Mesenchymal stem cell (in vitro differentiated cells and primary cell): ENCODE data around the gene DNAH2.

Experiments
- DNase-seq: peaks from one replicate; pipeline ENCODE4 v3.0.0-alpha.2; 2013
- H2AFZ ChIP-seq: one replicate; pipeline ENCODE4 v1.6.1; 2013; ENCODE audit warnings: low read depth, mild to moderate bottlenecking, control low read depth, inconsistent platforms, low read length, moderate library complexity
- H2AK5ac ChIP-seq: 2 replicates; pipeline ENCODE4 v1.6.1; 2013; ENCODE audit warnings: low read length, moderate library complexity, mild to moderate bottlenecking, inconsistent platforms; ENCODE audit not compliant: severe bottlenecking
- H2BK120ac ChIP-seq: one replicate; pipeline ENCODE4 v1.6.1; 2013; ENCODE audit warnings: low read depth, mild to moderate bottlenecking, inconsistent platforms, low read length, moderate library complexity
- H2BK12ac ChIP-seq, 2 experiments: one replicate each; pipeline ENCODE4 v1.6.1; 2013; ENCODE audit warnings: inconsistent platforms in 2 of 2, low read length in 2 of 2, mild to moderate bottlenecking in 2 of 2, moderate library complexity in 2 of 2, control low read depth in 1 of 2
- H2BK15ac ChIP-seq: one replicate; pipeline ENCODE4 v1.6.1; 2013; ENCODE audit warnings: mild to moderate bottlenecking, low read depth, inconsistent platforms; ENCODE audit not compliant: poor library complexity, severe bottlenecking
- H2BK5ac ChIP-seq: 2 replicates; pipeline ENCODE4 v1.6.1; 2013; ENCODE audit warnings: low read depth, mild to moderate bottlenecking, low read length, control low read depth, inconsistent platforms; ENCODE audit not compliant: poor library complexity, severe bottlenecking
- H3K14ac ChIP-seq, 2 experiments: one replicate each; pipeline ENCODE4 v1.6.1; 2013; ENCODE audit warnings: inconsistent platforms in 2 of 2, low read length in 2 of 2, control low read depth in 1 of 2, mild to moderate bottlenecking in 1 of 2, moderate library complexity in 1 of 2
- H3K18ac ChIP-seq, 2 experiments: one replicate each; pipeline ENCODE4 v1.6.1; 2013; ENCODE audit warnings: inconsistent platforms in 2 of 2, low read length in 2 of 2, control low read depth in 1 of 2, low read depth in 1 of 2, mild to moderate bottlenecking in 1 of 2
- H3K23ac ChIP-seq, 2 experiments: one replicate each; pipeline ENCODE4 v1.6.1; 2013; ENCODE audit warnings: inconsistent platforms in 2 of 2, low read length in 2 of 2, mild to moderate bottlenecking in 2 of 2, moderate library complexity in 2 of 2, control low read depth in 1 of 2
- H3K27ac ChIP-seq: 2 replicates; pipeline ENCODE4 v1.5.1; 2013; ENCODE audit warnings: mild to moderate bottlenecking, moderate library complexity, low read length, control low read depth, inconsistent platforms; ENCODE audit not compliant: poor library complexity, severe bottlenecking
- H3K27me3 ChIP-seq, 2 experiments: 2 replicates each; pipeline versions ENCODE4 v1.6.1 to v1.7.0; 2013; ENCODE audit warnings: low read length in 2 of 2, mild to moderate bottlenecking in 2 of 2, moderate library complexity in 2 of 2, control low read depth in 1 of 2, inconsistent platforms in 1 of 2; ENCODE audit not compliant: control insufficient read depth in 1 of 2, insufficient read depth in 1 of 2
- H3K36me3 ChIP-seq, 2 experiments: 2 replicates each; pipeline versions ENCODE4 v1.6.1 to v1.7.0; 2013; ENCODE audit warnings: low read length in 2 of 2, control low read depth in 1 of 2, inconsistent platforms in 1 of 2, low read depth in 1 of 2, mild to moderate bottlenecking in 1 of 2; ENCODE audit not compliant: insufficient read depth in 2 of 2, control insufficient read depth in 1 of 2
- H3K4ac ChIP-seq, 2 experiments: one replicate each; pipeline ENCODE4 v1.6.1; 2013; ENCODE audit warnings: inconsistent platforms in 2 of 2, low read length in 2 of 2, mild to moderate bottlenecking in 2 of 2, moderate library complexity in 2 of 2, control low read depth in 1 of 2, low read depth in 1 of 2
- H3K4me1 ChIP-seq: 2 replicates; pipeline ENCODE4 v1.6.1; 2013; ENCODE audit warnings: low read depth, low read length, control low read depth; ENCODE audit not compliant: control insufficient read depth, insufficient read depth
- H3K4me2 ChIP-seq: 2 replicates; pipeline ENCODE4 v1.6.1; 2013; ENCODE audit warnings: low read length, mild to moderate bottlenecking, inconsistent platforms; ENCODE audit not compliant: poor library complexity, severe bottlenecking
- H3K4me3 ChIP-seq, 2 experiments: 2 replicates each; pipeline versions ENCODE4 v1.5.1 to v1.7.0; 2013; ENCODE audit warnings: low read length in 2 of 2, mild to moderate bottlenecking in 2 of 2, control low read depth in 1 of 2, low read depth in 1 of 2; ENCODE audit not compliant: insufficient read depth in 1 of 2
- H3K79me1 ChIP-seq: replicated peaks from 2 replicates; pipeline ENCODE4 v1.6.1; 2013; ENCODE audit warnings: mild to moderate bottlenecking, control low read depth, low read length, inconsistent platforms; ENCODE audit not compliant: poor library complexity, severe bottlenecking
- H3K9ac ChIP-seq: 2 replicates; pipeline ENCODE4 v1.7.0; 2013; ENCODE audit warnings: mild to moderate bottlenecking, low read length, moderate library complexity
- H3K9me3 ChIP-seq: 2 replicates; pipeline ENCODE4 v1.7.0; 2013; ENCODE audit warnings: mild to moderate bottlenecking, low read length; ENCODE audit not compliant: control insufficient read depth
- H4K8ac ChIP-seq: one replicate; pipeline ENCODE4 v1.6.1; 2013; ENCODE audit warnings: inconsistent platforms, mild to moderate bottlenecking, low read length, moderate library complexity
- H4K91ac ChIP-seq: one replicate; pipeline ENCODE4 v1.6.1; 2013; ENCODE audit warnings: mild to moderate bottlenecking, low read length, inconsistent platforms
- WGBS: methylation state at CpG from one replicate; pipeline ENCODE4 v1.1.7; 2013; ENCODE audit warnings: mixed read lengths; 5-methylcytosine and 5-hydroxymethylcytosine counted together

Gene DNAH2

DNA sequence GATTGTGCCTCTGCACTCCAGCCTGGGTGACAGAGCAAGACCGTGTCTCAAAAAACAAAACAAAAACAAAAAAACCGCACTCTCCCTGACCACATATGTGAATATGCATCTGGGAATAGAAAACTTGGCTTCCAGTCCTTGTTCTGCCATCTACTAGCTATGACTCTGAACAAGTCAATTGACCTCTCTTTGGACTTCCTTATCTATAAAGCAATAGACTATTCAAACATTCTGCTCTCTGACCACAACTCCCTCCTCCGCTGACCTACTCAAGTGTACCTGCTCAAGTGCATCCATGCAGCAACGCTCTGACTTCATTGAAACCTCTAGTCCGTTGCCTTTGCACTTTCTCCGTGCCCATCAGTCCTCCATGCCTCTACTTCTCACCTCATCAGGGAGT is 63.9 kb downstream of the DNAH2 start:
- no peak overlapping the region for H2AFZ ChIP-seq
- no peak overlapping the region for H4K91ac ChIP-seq
- H2AK5ac ChIP-seq = no peak overlapping the region
- H3K4me2 ChIP-seq = no peak overlapping the region
- WGBS = 57% methylated on average over 4 of the region's 6 CpGs
- H3K36me3 ChIP-seq = no peaks in the 10 kb centered on the region
- no peaks in the 10 kb centered on the region for H3K79me1 ChIP-seq
- no peak overlapping the region for H4K8ac ChIP-seq
- H3K9ac ChIP-seq = no peak overlapping the region
- H3K4ac ChIP-seq = no peak overlapping the region
- H3K27ac ChIP-seq = no peak overlapping the region
- no peak overlapping the region for H3K4me3 ChIP-seq
- H3K14ac ChIP-seq = no peak overlapping the region
- no peak overlapping the region for H2BK15ac ChIP-seq
- H2BK120ac ChIP-seq = no peak overlapping the region
- no peaks in the 10 kb centered on the region for H3K9me3 ChIP-seq
- no peak overlapping the region for H2BK12ac ChIP-seq
- H3K23ac ChIP-seq = no peak overlapping the region
- DNase-seq = peak; percentile 23
- H3K18ac ChIP-seq = no peak overlapping the region
- no peaks in the 10 kb centered on the region for H3K4me1 ChIP-seq
- peaks cover 37 to 48% of the 10 kb centered on the region in 2 experiments for H3K27me3 ChIP-seq
- H2BK5ac ChIP-seq = no peak overlapping the region

DNA sequence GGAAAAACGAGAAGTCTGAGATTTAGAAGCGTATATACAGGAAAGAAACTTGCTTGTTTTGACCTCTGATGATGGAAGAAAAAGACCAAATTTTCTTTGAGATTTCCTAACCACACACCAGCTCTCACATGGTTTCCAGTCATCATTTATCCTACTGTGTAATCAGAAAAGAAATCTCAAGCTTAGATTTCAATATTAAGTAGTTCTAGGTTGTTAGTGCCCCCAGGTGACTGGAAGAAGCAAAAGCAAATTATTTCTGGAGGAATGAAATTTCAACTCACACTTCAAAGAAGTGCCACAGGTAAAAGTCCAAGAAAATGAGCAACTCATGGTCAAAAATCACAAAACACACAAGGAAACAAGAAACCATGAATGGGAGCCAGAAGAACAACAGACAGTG is 64.7 kb downstream of the DNAH2 start:
- H3K4me3 ChIP-seq = no peak overlapping the region
- no peak overlapping the region for H4K8ac ChIP-seq
- no peaks in the 10 kb centered on the region for H3K4me1 ChIP-seq
- H3K18ac ChIP-seq = no peak overlapping the region
- H3K14ac ChIP-seq = no peak overlapping the region
- H3K4me2 ChIP-seq = no peak overlapping the region
- DNase-seq = peak; percentile 9
- WGBS = no CpG with 5 or more reads among the region's 2 CpGs
- no peak overlapping the region for H2BK12ac ChIP-seq
- no peak overlapping the region for H2BK15ac ChIP-seq
- H3K27ac ChIP-seq = no peak overlapping the region
- peaks cover 39 to 46% of the 10 kb centered on the region in 2 experiments for H3K27me3 ChIP-seq
- H3K9me3 ChIP-seq = no peaks in the 10 kb centered on the region
- no peaks in the 10 kb centered on the region for H3K79me1 ChIP-seq
- H3K9ac ChIP-seq = peak overlapping the region; percentile 32
- H2BK5ac ChIP-seq = no peak overlapping the region
- H4K91ac ChIP-seq = no peak overlapping the region
- no peak overlapping the region for H3K23ac ChIP-seq
- H2AK5ac ChIP-seq = no peak overlapping the region
- H3K36me3 ChIP-seq = no peaks in the 10 kb centered on the region
- H2AFZ ChIP-seq = no peak overlapping the region
- H3K4ac ChIP-seq = no peak overlapping the region
- no peak overlapping the region for H2BK120ac ChIP-seq

GRCh38 chr17:7786866-7787265 is 69.3 kb downstream of the DNAH2 start:
- peaks cover 15 to 21% of the 10 kb centered on the region in 2 experiments for H3K27me3 ChIP-seq
- H3K9me3 ChIP-seq = no peaks in the 10 kb centered on the region
- no peaks in the 10 kb centered on the region for H3K36me3 ChIP-seq
- H3K4me2 ChIP-seq = no peak overlapping the region
- no peak for DNase-seq
- H2BK5ac ChIP-seq = no peak overlapping the region
- no peak overlapping the region for H2AFZ ChIP-seq
- no peak overlapping the region for H2AK5ac ChIP-seq
- H2BK15ac ChIP-seq = no peak overlapping the region
- no peak overlapping the region for H3K18ac ChIP-seq
- no peak overlapping the region for H3K14ac ChIP-seq
- 92% methylated on average over 21 of the region's 21 CpGs for WGBS
- H3K9ac ChIP-seq = no peak overlapping the region
- no peak overlapping the region for H2BK12ac ChIP-seq
- H4K91ac ChIP-seq = no peak overlapping the region
- H3K27ac ChIP-seq = no peak overlapping the region
- no peak overlapping the region for H3K23ac ChIP-seq
- H3K4me3 ChIP-seq = no peak overlapping the region
- no peaks in the 10 kb centered on the region for H3K79me1 ChIP-seq
- no peak overlapping the region for H3K4ac ChIP-seq
- H4K8ac ChIP-seq = no peak overlapping the region
- H2BK120ac ChIP-seq = no peak overlapping the region
- no peaks in the 10 kb centered on the region for H3K4me1 ChIP-seq

- DNase-seq = no peak
- 88% methylated on average over 9 of the region's 9 CpGs for WGBS
- Histone ChIP-seq H3K4me2 (no peak overlapping the region), H4K91ac (no peak overlapping the region), H2BK5ac (no peak overlapping the region), H2AFZ (no peak overlapping the region), H3K79me1 (no peaks in the 10 kb centered on the region), H2BK120ac (no peak overlapping the region), H3K4me1 (no peaks in the 10 kb centered on the region), H2BK12ac (no peak overlapping the region), H3K14ac (peak overlapping the region in 1 of 2 experiments; percentile 18), H3K27me3 (peaks cover 11 to 28% of the 10 kb centered on the region in 2 experiments), H3K4ac (no peak overlapping the region), H2AK5ac (no peak overlapping the region), H4K8ac (no peak overlapping the region), H3K9me3 (no peaks in the 10 kb centered on the region), H2BK15ac (no peak overlapping the region), H3K27ac (no peak overlapping the region), H3K23ac (no peak overlapping the region), H3K18ac (no peak overlapping the region), H3K9ac (no peak overlapping the region), H3K36me3 (no peaks in the 10 kb centered on the region), H3K4me3 (no peak overlapping the region)
These were observed 71.6 kb downstream of the DNAH2 start for GRCh38 chr17:7789131-7789530.
